Measurements from ENCODE around the gene RGS19.

Gene RGS19

GRCh38 chr20:64084685-64085152 lies 5.4 kb upstream of the RGS19 start:
- H3K27me3 ChIP-seq (ENCODE audit: insufficient read depth, low read depth): peaks cover 87% of the 10 kb centered on the region
- no peak overlapping the region for H3K4me3 ChIP-seq (IDR thresholded peaks at IDR 0.05; ENCODE audit: insufficient read depth, low read depth, low read length)
- H2AFZ ChIP-seq (ENCODE audit: low read depth): no peak overlapping the region
- no peak overlapping the region for H3K4me2 ChIP-seq
- H3K79me2 ChIP-seq (ENCODE audit: insufficient read depth, low read depth): no peaks in the 10 kb centered on the region
- H3K4me1 ChIP-seq (ENCODE audit: low read depth, poor library complexity, severe bottlenecking): no peaks in the 10 kb centered on the region
- no peak overlapping the region for H3K9ac ChIP-seq
- no peaks in the 10 kb centered on the region for H4K20me1 ChIP-seq (ENCODE audit: insufficient read depth)
- no peak overlapping the region for H3K27ac ChIP-seq
- TF ChIP-seq CTCF (conservative IDR thresholded peaks at IDR 0.05; ENCODE audit: low read depth, low read length): no peak
- H3K36me3 ChIP-seq (ENCODE audit: insufficient read depth): no peaks in the 10 kb centered on the region

DNA sequence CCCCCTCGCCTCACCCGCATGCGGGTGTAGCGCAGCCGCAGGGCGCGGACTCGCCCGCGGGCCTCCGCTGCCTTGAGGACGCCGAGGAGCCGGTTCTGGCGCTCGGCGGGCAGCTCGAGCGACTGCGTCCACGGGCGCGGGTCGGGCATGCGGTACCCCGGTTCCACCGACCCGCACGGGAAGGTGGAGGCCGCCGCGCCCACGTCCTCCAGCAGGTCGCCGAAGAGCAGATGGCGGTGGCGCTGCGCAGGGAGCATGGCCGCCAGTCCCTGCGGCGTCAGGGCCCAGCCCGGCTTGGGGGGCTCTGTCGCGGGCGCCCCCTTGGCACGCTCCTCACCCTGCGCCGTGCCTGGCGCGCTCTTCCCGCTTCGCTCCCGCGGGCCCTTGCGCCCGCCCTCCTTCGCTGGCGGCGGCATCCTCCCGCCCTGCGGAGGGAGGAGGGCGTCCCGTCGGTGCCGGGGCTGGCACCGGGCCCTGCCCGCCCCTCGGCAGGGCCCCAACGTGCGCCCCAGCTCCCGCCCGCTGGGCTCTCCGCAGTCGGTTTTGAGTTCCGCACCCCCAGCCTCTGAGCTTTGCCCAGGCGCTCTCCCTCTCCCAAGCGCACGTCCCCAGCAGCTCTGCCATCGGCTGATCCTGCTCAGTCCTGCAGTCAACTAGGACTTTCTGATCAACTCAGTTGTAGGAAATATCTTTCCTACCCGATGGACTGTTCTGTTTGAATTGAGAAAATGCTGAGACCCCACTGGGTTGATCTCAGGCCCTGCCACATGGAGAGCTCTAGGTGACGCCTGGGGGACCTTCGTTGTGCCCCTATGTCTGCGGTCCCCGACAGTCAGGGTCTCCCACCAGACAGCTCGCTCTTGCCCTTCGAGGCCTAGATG lies 4.7 kb upstream of the RGS19 start, which contains the start of gene LKAAEAR1:
Gene LKAAEAR1, minus strand, starts transcription at position 595 of the 881 bp plus-strand sequence. Its CDS starts 179 bp downstream, at position 416.
- Histone ChIP-seq H3K27ac (no peak within 1 kb of the TSS), H3K4me1 (ENCODE audit: low read depth, poor library complexity, severe bottlenecking) (no peaks in the 10 kb centered on the region), H3K9ac (no peak within 1 kb of the TSS), H3K27me3 (ENCODE audit: insufficient read depth, low read depth) (peaks cover 85% of the 10 kb centered on the region), H3K79me2 (ENCODE audit: insufficient read depth, low read depth) (no peaks in the 10 kb centered on the region), H4K20me1 (ENCODE audit: insufficient read depth) (no peaks in the 10 kb centered on the region), H3K36me3 (ENCODE audit: insufficient read depth) (no peaks in the 10 kb centered on the region), H2AFZ (ENCODE audit: low read depth) (no peak within 1 kb of the TSS), H3K4me3 (IDR thresholded peaks at IDR 0.05; ENCODE audit: insufficient read depth, low read depth, low read length) (no peak within 1 kb of the TSS), H3K4me2 (no peak within 1 kb of the TSS; the same call in 1 of the 2 replicates)
- TF ChIP-seq CTCF (conservative IDR thresholded peaks at IDR 0.05; ENCODE audit: low read depth, low read length): no peak

DNA sequence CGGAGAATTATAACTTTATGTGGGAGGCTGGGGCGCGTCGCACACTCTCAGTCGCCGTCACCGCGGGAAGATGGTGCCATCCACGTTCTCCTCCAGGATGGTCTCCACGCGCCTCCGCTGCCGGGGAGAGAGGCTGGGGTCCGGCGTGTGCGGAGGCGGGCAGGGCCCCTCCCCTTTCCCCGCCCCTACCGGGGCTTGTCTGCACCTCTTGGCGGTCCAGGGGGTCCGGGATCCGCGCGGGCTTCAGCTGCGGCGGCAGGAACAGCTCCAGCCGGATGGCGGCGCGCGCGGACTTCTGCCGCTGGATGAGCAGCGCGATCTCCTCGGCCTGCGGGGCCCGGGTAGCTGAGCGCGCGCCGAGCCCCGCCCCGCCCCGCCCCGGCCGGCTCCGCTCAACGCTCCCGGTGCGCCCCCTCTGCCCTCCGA lies 4.1 kb upstream of the RGS19 start:
- peaks cover 82% of the 10 kb centered on the region for H3K27me3 ChIP-seq (ENCODE audit: insufficient read depth, low read depth)
- no peak overlapping the region; the same call in 1 of the 2 replicates for H3K4me2 ChIP-seq
- H3K36me3 ChIP-seq (ENCODE audit: insufficient read depth): no peaks in the 10 kb centered on the region
- peaks cover 6% of the 10 kb centered on the region for H3K4me1 ChIP-seq (ENCODE audit: low read depth, poor library complexity, severe bottlenecking)
- no peak overlapping the region for H2AFZ ChIP-seq (ENCODE audit: low read depth)
- TF ChIP-seq CTCF (conservative IDR thresholded peaks at IDR 0.05; ENCODE audit: low read depth, low read length): no peak; the same call in 1 of the 2 replicates
- no peak overlapping the region for H3K9ac ChIP-seq
- no peaks in the 10 kb centered on the region for H3K79me2 ChIP-seq (ENCODE audit: insufficient read depth, low read depth)
- H3K4me3 ChIP-seq (IDR thresholded peaks at IDR 0.05; ENCODE audit: insufficient read depth, low read depth, low read length): no peak overlapping the region
- no peak overlapping the region for H3K27ac ChIP-seq
- no peaks in the 10 kb centered on the region for H4K20me1 ChIP-seq (ENCODE audit: insufficient read depth)

DNA sequence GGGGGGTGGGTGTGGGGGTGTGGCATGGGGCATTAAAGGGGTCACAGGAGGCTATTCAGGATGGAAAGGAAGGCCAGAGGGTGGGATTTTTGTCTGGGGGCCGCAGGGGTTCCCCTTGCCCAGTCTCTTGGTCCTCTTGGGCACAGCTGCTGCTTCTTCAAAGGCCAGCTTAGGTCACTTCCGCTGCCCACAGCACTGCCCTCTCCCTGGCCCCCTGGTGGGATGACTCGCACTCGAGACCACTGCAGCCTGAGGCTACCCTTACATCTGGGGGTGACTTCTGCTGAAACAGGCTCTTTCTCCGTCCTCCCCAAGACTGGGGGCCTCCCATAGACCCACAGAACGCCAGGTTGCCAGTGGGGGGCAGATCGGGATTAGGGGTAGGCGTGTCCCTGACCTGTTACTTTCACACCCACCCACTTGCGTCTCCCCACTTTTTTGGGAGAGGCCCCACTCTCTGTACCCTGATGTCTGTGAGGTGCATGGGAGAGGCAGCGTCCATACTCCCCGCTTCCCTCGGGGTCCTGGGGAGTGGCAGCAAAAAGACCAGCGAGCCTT lies 3.6 kb upstream of the RGS19 start:
- no peaks in the 10 kb centered on the region for H3K79me2 ChIP-seq (ENCODE audit: insufficient read depth, low read depth)
- no peak overlapping the region for H2AFZ ChIP-seq (ENCODE audit: low read depth)
- H4K20me1 ChIP-seq (ENCODE audit: insufficient read depth): no peaks in the 10 kb centered on the region
- H3K4me2 ChIP-seq: no peak overlapping the region; the same call in 1 of the 2 replicates
- no peak overlapping the region for H3K9ac ChIP-seq
- TF ChIP-seq CTCF (conservative IDR thresholded peaks at IDR 0.05; ENCODE audit: low read depth, low read length): no peak
- H3K27me3 ChIP-seq (ENCODE audit: insufficient read depth, low read depth): peaks cover 77% of the 10 kb centered on the region
- H3K4me1 ChIP-seq (ENCODE audit: low read depth, poor library complexity, severe bottlenecking): peaks cover 11% of the 10 kb centered on the region
- no peak overlapping the region for H3K4me3 ChIP-seq (IDR thresholded peaks at IDR 0.05; ENCODE audit: insufficient read depth, low read depth, low read length)
- H3K36me3 ChIP-seq (ENCODE audit: insufficient read depth): no peaks in the 10 kb centered on the region
- no peak overlapping the region for H3K27ac ChIP-seq

Measured in KMS-11 (cell line).